AG09309 (cell line): ENCODE data around the gene HBG1.

Source experiments
- DNase-seq: peaks from one replicate; pipeline ENCODE4 v3.0.0-alpha.2; 2010; ENCODE audit warnings: low read depth
- H3K4me3 ChIP-seq: 2 replicates; pipeline ENCODE4 v1.5.1; 2011; ENCODE audit warnings: mild to moderate bottlenecking, low read depth, low read length, moderate library complexity; ENCODE audit not compliant: control insufficient read depth
- CTCF ChIP-seq: IDR thresholded peaks from 2 replicates; pipeline ENCODE4 v1.5.1; 2011; ENCODE audit warnings: mild to moderate bottlenecking, low read depth, low read length, inconsistent platforms; ENCODE audit not compliant: insufficient read depth, control insufficient read depth; ENCODE audit errors: missing control alignments

Gene HBG1

GRCh38 chr11:5240458-5240857 lies 9.2 kb downstream of the HBG1 start:
- H3K4me3 ChIP-seq, result no peak overlapping the region
- TF ChIP-seq CTCF, result no peak
- no peak for DNase-seq

DNA sequence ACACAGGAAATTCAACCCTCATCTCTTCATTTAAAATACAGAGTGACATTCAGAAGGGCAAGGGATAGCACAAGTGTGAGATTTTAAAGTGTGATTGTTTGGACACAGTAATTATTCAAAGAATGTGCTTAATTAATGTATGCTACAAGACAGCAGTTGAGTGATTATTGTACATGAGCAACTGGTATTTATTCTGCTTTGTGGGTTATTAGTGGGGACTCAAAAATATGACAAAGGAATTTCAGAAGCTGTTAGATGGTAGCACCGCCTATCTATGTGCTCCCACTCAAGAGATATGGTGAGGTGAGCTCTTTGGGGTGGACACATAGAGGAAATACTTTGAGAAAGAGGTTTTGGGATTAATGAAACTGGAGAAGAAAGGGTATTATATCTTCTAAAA lies 9.6 kb downstream of the HBG1 start:
- DNase-seq, result no peak
- no peak overlapping the region for H3K4me3 ChIP-seq
- TF ChIP-seq CTCF, result no peak

DNA sequence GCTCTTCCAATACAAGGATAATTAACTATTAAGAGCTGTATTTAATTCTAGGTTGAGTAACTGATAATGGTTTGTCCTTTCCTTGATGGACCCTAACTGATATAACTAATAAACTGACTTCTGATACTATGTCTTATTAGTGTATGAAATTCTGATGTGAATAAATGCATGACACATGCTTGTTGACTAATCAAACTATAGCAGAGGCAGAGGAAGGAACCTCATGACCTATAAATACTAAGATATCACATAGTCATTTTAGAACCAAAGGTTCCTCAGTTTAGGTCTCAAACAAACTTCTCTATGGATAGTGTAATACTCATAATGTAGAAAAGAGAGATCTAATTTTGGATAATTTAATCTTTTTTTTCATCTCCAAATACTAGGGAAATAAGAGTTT lies 10.6 kb downstream of the HBG1 start:
- TF ChIP-seq CTCF, result no peak
- no peak for DNase-seq
- no peak overlapping the region for H3K4me3 ChIP-seq

- no peak for TF ChIP-seq CTCF
- DNase-seq, result no peak
- H3K4me3 ChIP-seq, result no peak overlapping the region
Observed at GRCh38 chr11:5238486-5238885, 11.2 kb downstream of the HBG1 start.

DNA sequence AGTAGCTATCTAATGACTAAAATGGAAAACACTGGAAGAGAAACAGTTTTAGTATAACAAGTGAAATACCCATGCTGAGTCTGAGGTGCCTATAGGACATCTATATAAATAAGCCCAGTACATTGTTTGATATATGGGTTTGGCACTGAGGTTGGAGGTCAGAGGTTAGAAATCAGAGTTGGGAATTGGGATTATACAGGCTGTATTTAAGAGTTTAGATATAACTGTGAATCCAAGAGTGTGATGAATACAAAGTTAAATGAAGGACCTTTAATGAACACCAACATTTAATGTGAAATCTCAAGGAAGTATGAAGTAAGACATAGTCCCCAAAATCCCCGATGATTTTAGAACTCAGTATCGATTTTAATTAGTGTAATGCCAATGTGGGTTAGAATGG lies 12.2 kb downstream of the HBG1 start:
- TF ChIP-seq CTCF, result no peak
- no peak overlapping the region for H3K4me3 ChIP-seq
- no peak for DNase-seq

DNA sequence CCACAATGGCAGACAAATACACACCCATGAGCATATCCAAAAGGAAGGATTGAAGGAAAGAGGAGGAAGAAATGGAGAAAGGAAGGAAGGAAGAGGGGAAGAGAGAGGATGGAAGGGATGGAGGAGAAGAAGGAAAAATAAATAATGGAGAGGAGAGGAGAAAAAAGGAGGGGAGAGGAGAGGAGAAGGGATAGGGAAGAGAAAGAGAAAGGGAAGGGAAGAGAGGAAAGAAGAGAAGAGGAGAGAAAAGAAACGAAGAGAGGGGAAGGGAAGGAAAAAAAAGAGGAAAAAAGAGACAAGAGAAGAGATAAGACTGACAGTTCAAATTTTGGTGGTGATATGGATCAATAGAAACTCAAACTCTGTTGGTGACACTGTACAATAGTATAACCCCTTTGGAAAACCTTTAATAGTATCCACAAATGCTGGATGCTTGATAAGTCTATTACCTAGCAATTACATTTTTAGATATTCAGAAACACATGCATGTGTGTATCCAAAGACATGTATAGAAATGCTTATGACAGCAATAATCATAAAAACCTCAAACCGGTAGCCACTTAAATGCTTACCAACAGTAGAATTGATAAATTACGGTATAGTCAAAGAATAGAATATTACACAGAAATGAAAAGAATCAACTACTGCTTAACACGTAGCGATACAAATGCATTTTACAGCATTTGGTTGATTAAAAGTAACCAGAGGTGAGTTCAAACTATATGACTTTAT lies 14.1 kb downstream of the HBG1 start:
- no peak overlapping the region for H3K4me3 ChIP-seq
- TF ChIP-seq CTCF, result no peak
- DNase-seq, result no peak
